ENCODE measurements around the gene MCUB. TPM values are rescaled to one million over a fixed set of nuclear protein-coding genes. Genes with fewer than 3 reads are reported as not detected.

Gene MCUB
- total and polyA plus RNA-seq, 12 donors, result 1.2 to 28.5 (median 5.0) TPM

DNA sequence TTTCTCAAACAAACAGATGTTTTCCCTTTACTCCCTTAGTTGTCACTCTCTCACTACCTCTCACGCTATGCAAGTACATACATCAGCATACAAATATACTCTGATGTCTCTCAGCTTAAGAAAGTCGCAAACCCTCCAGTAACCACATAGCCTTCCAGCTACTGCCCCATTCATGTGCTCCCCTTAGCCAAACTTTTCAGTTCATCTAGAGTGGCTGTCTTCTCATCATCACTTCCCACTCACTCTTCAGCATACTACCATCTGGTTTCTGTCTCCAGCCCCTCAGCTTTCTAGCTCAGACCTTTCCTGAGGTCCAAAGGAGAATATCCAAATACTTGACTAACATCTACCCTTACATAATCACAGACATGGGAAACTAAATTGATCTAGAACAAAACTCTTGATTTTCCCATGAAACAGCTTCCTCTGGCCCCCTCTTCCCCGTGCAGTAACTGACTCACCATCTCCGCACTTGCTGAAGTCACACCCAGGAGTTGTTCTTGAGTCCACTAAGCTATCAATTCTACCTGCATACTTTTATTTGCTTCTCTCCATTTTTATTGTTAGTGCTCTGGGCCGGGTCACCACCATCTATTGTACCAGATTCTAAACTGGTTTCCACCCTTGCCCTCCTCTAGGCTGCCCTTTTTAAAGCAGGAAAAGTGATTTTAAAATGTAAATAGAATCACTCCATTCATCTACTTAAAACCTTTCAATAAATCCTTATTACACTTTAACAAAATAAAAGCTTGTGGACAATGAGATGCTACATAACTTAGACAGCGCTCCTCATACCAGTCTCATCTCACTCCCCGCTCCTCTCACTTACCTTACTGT lies 86.0 kb downstream of the MCUB start:
- Histone ChIP-seq H3K36me3 (replicated peaks in 1 of 2) (no peaks in the 10 kb centered on the region), H3K4me3 (no peak overlapping the region), H3K27ac (no peak overlapping the region), H3K9me3 (replicated peaks in 1 of 3) (no peaks in the 10 kb centered on the region), H3K4me1 (replicated peaks in 1 of 2) (no peaks in the 10 kb centered on the region), H3K27me3 (no peaks in the 10 kb centered on the region)
- intact Hi-C loops (cut with DNase I), result no loop called here
- 81 to 86% (median 84%) methylated on average over 7 of the region's 7 CpGs for WGBS, 4 donors
- no peak for TF ChIP-seq POLR2A (IDR thresholded peaks at IDR 0.05)
- TF ChIP-seq, protein P1, sequence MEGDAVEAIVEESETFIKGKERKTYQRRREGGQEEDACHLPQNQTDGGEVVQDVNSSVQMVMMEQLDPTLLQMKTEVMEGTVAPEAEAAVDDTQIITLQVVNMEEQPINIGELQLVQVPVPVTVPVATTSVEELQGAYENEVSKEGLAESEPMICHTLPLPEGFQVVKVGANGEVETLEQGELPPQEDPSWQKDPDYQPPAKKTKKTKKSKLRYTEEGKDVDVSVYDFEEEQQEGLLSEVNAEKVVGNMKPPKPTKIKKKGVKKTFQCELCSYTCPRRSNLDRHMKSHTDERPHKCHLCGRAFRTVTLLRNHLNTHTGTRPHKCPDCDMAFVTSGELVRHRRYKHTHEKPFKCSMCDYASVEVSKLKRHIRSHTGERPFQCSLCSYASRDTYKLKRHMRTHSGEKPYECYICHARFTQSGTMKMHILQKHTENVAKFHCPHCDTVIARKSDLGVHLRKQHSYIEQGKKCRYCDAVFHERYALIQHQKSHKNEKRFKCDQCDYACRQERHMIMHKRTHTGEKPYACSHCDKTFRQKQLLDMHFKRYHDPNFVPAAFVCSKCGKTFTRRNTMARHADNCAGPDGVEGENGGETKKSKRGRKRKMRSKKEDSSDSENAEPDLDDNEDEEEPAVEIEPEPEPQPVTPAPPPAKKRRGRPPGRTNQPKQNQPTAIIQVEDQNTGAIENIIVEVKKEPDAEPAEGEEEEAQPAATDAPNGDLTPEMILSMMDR (IDR thresholded peaks at IDR 0.05), result no peak
- no peak for DNase-seq

GRCh38 chr4:109648266-109648996 lies 88.4 kb downstream of the MCUB start:
- no peaks in the 10 kb centered on the region for H3K4me1 ChIP-seq (replicated peaks in 1 of 2)
- H3K4me3 ChIP-seq, result no peak overlapping the region
- no peaks in the 10 kb centered on the region for H3K36me3 ChIP-seq (replicated peaks in 1 of 2)
- intact Hi-C loops (cut with DNase I), result no loop called here
- TF ChIP-seq, protein P1 (IDR thresholded peaks at IDR 0.05), result no peak
- no peak for TF ChIP-seq POLR2A (IDR thresholded peaks at IDR 0.05)
- no peaks in the 10 kb centered on the region for H3K27me3 ChIP-seq
- 45 to 63% (median 59%) methylated on average over 5 of the region's 5 CpGs for WGBS, 4 donors
- H3K27ac ChIP-seq, result no peak overlapping the region
- no peak for DNase-seq
- no peaks in the 10 kb centered on the region for H3K9me3 ChIP-seq (replicated peaks in 1 of 3)

- H3K4me1 ChIP-seq (replicated peaks in 1 of 2), result no peaks in the 10 kb centered on the region
- H3K36me3 ChIP-seq (replicated peaks in 1 of 2), result no peaks in the 10 kb centered on the region
- TF ChIP-seq, protein P1 (IDR thresholded peaks at IDR 0.05), result no peak
- TF ChIP-seq POLR2A (IDR thresholded peaks at IDR 0.05), result no peak
- no peaks in the 10 kb centered on the region for H3K27me3 ChIP-seq
- intact Hi-C loops (cut with DNase I), result no loop called here
- no peak overlapping the region for H3K27ac ChIP-seq
- DNase-seq, result no peak
- H3K9me3 ChIP-seq (replicated peaks in 1 of 3), result no peaks in the 10 kb centered on the region
- no peak overlapping the region for H3K4me3 ChIP-seq
- 67 to 81% (median 72%) methylated on average over 2 of the region's 2 CpGs for WGBS, 4 donors
These were observed 89.0 kb downstream of the MCUB start for GRCh38 chr4:109648997-109649575.

DNA sequence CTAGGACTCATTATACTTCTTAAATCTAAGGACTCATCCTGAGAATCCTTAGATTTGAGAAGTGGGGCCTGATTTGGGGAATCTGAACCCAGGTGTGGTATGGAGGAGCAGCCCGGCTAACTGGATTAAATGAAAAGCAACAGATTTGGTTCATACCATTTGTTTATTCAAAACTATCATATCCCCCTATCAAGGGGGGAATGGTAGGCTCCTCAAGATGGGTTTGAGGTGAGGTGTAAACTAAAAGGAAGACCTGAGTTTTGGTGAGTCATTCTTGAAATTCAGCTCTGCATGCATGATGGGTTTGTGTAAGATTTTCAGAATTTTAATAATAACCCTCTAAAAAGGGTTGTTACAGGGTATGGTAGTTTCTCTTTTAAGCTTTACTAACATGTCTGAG lies 89.8 kb downstream of the MCUB start:
- Histone ChIP-seq H3K27me3 (no peaks in the 10 kb centered on the region), H3K4me3 (no peak overlapping the region), H3K36me3 (replicated peaks in 1 of 2) (no peaks in the 10 kb centered on the region), H3K27ac (no peak overlapping the region), H3K4me1 (replicated peaks in 1 of 2) (no peaks in the 10 kb centered on the region), H3K9me3 (replicated peaks in 1 of 3) (no peaks in the 10 kb centered on the region)
- intact Hi-C loops (cut with DNase I), result no loop called here
- WGBS, 4 donors, result 78 to 95% (median 88%) methylated on average over 1 of the region's 1 CpG
- no peak for TF ChIP-seq POLR2A (IDR thresholded peaks at IDR 0.05)
- TF ChIP-seq, protein P1 (IDR thresholded peaks at IDR 0.05), result no peak
- DNase-seq, result no peak

All from adrenal gland (tissue), 12 donors.